Smooth muscle cell (in vitro differentiated cells): ENCODE measurements around the gene GSAP. TPM values are rescaled to one million over a fixed set of nuclear protein-coding genes. Genes with fewer than 3 reads are reported as not detected.
A peak's percentile ranks its signal among the peaks of the same experiment; 100 is the strongest.

Source experiments
- DNase-seq: peaks from one replicate; lab custom pipeline; 2025; ENCODE audit not compliant: unreplicated experiment; lab: John Stamatoyannopoulos, UW
- H2AFZ ChIP-seq: fragments of 200-600 bp; sonication (generic); 2 replicates; pipeline ENCODE4 v1.6.0; 2016; ENCODE audit warnings: antibody characterized with exemption, low read depth, mild to moderate bottlenecking
- H3F3A ChIP-seq: fragments of 200-600 bp; sonication (generic); 2 replicates; pipeline ENCODE4 v1.6.0; 2017; ENCODE audit warnings: antibody characterized with exemption, low read depth
- H3K27ac ChIP-seq: fragments of 200-600 bp; sonication (generic); 2 replicates; pipeline ENCODE4 v1.5.1; 2016; ENCODE audit warnings: low read depth, mild to moderate bottlenecking
- H3K27me3 ChIP-seq: fragments of 200-600 bp; sonication (generic); 2 replicates; pipeline ENCODE4 v1.6.1; 2016; ENCODE audit warnings: low read depth, mild to moderate bottlenecking
- H3K36me3 ChIP-seq: fragments of 200-600 bp; sonication (generic); 2 replicates; pipeline ENCODE4 v1.5.1; 2016; ENCODE audit warnings: low read depth
- H3K4me1 ChIP-seq: fragments of 200-600 bp; sonication (generic); 2 replicates; pipeline ENCODE4 v1.5.1; 2016; ENCODE audit warnings: low read depth
- H3K4me2 ChIP-seq: fragments of 200-600 bp; sonication (generic); 2 replicates; pipeline ENCODE4 v1.6.0; 2016; ENCODE audit warnings: mild to moderate bottlenecking
- H3K4me3 ChIP-seq: fragments of 200-600 bp; sonication (generic); 2 replicates; pipeline ENCODE4 v1.5.1; 2016; ENCODE audit warnings: mild to moderate bottlenecking
- H3K79me2 ChIP-seq: fragments of 200-600 bp; sonication (generic); 2 replicates; pipeline ENCODE4 v1.6.0; 2016; ENCODE audit warnings: low read depth, mild to moderate bottlenecking
- H3K9ac ChIP-seq: fragments of 200-600 bp; sonication (generic); 2 replicates; pipeline ENCODE4 v1.6.0; 2016; ENCODE audit warnings: low read depth
- H3K9me3 ChIP-seq: fragments of 200-600 bp; sonication (generic); replicated peaks from 2 replicates; pipeline ENCODE4 v1.5.1; 2016; ENCODE audit warnings: low read depth
- H4K20me1 ChIP-seq: fragments of 200-600 bp; sonication (generic); 2 replicates; pipeline ENCODE4 v1.6.0; 2016; ENCODE audit warnings: low read depth
- WGBS: methylation state at CpG from one replicate; pipeline ENCODE4 v1.1.7; 2016; ENCODE audit warnings: low lambda C conversion rate; 5-methylcytosine and 5-hydroxymethylcytosine counted together
- polyA plus RNA-seq: library from polyadenylated mRNA; unstranded; fragments of >200 nt; fragmentation: Nextera tagmentation; extraction: Ambion mirVana; gene quantifications from 2 replicates; pipeline ENCODE4 v1.2.1, GENCODE V29; 2016
- total RNA-seq: library from RNA; depleted of rRNA; stranded (reverse); fragments of >200 nt; gene quantifications from 2 replicates; pipeline ENCODE4 v1.2.3, GENCODE V29; 2014
- TF ChIP-seq, protein P1 (sequence below): fragments of 200-600 bp; sonication (generic); IDR thresholded peaks from 2 replicates; pipeline ENCODE4 v1.5.1; 2017; ENCODE audit warnings: borderline replicate concordance, mild to moderate bottlenecking, antibody characterized with exemption; ENCODE audit not compliant: insufficient read depth, poor library complexity, severe bottlenecking

Gene GSAP
- total and polyA plus RNA-seq, 2 experiments from 2014 or later = 0.45 to 0.94 TPM

DNA sequence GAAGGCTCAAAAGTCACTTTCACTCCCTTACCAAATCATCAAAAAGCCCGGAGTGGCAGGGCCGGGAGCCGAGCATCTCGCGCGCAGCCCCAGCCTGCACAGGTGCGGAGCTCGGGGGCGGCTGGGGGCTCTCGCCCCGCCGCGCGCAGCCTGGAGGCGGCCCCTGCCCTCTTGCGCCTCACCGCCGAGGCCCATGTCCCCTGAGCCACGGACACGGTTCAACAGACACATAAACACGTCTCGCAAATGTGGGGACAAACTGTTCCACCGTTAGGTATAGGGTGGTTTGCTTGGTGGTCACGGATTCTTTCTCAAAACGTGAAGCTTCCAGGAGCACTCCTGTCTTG is 700 bp downstream of the GSAP start:
- no peak for DNase-seq
- no peaks in the 10 kb centered on the region for H3K36me3 ChIP-seq
- H3K9ac ChIP-seq = no peak overlapping the region
- H3K27ac ChIP-seq = no peak overlapping the region
- 6% methylated on average over 25 of the region's 25 CpGs for WGBS
- peaks cover 10% of the 10 kb centered on the region for H3K4me1 ChIP-seq
- H4K20me1 ChIP-seq = no peaks in the 10 kb centered on the region
- H3F3A ChIP-seq = no peaks in the 10 kb centered on the region
- TF ChIP-seq, protein P1, sequence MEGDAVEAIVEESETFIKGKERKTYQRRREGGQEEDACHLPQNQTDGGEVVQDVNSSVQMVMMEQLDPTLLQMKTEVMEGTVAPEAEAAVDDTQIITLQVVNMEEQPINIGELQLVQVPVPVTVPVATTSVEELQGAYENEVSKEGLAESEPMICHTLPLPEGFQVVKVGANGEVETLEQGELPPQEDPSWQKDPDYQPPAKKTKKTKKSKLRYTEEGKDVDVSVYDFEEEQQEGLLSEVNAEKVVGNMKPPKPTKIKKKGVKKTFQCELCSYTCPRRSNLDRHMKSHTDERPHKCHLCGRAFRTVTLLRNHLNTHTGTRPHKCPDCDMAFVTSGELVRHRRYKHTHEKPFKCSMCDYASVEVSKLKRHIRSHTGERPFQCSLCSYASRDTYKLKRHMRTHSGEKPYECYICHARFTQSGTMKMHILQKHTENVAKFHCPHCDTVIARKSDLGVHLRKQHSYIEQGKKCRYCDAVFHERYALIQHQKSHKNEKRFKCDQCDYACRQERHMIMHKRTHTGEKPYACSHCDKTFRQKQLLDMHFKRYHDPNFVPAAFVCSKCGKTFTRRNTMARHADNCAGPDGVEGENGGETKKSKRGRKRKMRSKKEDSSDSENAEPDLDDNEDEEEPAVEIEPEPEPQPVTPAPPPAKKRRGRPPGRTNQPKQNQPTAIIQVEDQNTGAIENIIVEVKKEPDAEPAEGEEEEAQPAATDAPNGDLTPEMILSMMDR = no peak
- H3K27me3 ChIP-seq = peaks cover 53% of the 10 kb centered on the region
- H3K9me3 ChIP-seq = no peaks in the 10 kb centered on the region
- peak overlapping the region; percentile 65 for H3K4me3 ChIP-seq
- H3K79me2 ChIP-seq = no peaks in the 10 kb centered on the region
- peak overlapping the region; percentile 86 for H2AFZ ChIP-seq
- H3K4me2 ChIP-seq = peak overlapping the region; percentile 95

DNA sequence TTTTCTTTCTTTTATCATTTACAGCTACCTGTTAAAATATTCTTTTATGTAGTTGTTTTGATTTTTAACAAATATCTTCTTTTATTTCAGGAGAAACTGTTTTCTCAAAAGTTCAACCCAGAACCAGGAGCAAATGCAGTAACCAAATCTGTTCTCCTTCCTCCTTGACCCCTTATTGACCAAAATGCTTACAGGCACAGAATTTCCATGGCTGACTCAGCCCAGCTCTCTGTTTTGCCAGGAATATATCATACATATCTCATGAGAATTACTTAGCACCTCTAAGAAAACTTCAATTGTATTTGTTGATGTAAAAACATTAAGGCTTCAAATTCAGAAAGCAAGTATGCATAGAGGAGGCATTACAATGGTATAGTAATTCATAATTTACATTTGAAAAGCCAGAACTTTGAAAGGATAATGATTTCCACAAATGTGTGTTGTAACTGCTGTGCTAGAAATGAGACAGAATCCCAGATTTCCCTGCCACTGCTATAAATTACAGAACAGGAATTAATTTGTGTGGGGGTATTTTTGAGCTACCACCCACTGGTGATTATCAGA is 2.2 kb downstream of the GSAP start:
- no peaks in the 10 kb centered on the region for H3K36me3 ChIP-seq
- H2AFZ ChIP-seq = no peak overlapping the region
- no peak overlapping the region for H3K9ac ChIP-seq
- TF ChIP-seq, protein P1 = no peak
- H4K20me1 ChIP-seq = no peaks in the 10 kb centered on the region
- no peak for DNase-seq
- H3K4me1 ChIP-seq = peaks cover 16% of the 10 kb centered on the region
- no peaks in the 10 kb centered on the region for H3K79me2 ChIP-seq
- no peak overlapping the region for H3K27ac ChIP-seq
- no peak overlapping the region for H3K4me3 ChIP-seq
- H3K9me3 ChIP-seq = no peaks in the 10 kb centered on the region
- peaks cover 3% of the 10 kb centered on the region for H3F3A ChIP-seq
- no peak overlapping the region for H3K4me2 ChIP-seq
- peaks cover 53% of the 10 kb centered on the region for H3K27me3 ChIP-seq

DNA sequence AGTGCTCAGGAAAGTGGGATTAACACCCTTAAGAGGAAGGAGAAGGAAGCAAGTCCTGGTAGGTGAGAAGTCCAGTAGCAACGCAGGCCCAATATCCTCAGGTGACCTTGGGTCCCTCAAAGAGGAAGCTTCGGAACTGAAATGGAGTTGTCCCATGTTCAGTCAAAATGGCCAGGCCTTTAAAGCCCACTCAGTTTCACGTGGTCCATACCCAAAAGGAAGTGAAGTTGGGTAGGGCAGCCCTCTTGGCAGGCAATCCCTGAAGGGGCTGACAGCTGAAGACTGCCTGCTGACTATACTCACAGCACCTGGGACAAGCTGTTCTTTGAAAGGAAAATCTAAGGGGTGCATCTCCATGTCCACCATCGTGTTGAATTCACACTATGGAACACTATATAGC is 3.0 kb downstream of the GSAP start:
- no peaks in the 10 kb centered on the region for H3K9me3 ChIP-seq
- H3K4me1 ChIP-seq = peaks cover 16% of the 10 kb centered on the region
- TF ChIP-seq, protein P1 = no peak
- no peaks in the 10 kb centered on the region for H4K20me1 ChIP-seq
- peaks cover 3% of the 10 kb centered on the region for H3F3A ChIP-seq
- no peak overlapping the region for H3K4me3 ChIP-seq
- no peaks in the 10 kb centered on the region for H3K79me2 ChIP-seq
- peaks cover 52% of the 10 kb centered on the region for H3K27me3 ChIP-seq
- no peak for DNase-seq
- no peak overlapping the region for H2AFZ ChIP-seq
- no peak overlapping the region for H3K27ac ChIP-seq
- H3K4me2 ChIP-seq = no peak overlapping the region
- no peak overlapping the region for H3K9ac ChIP-seq
- WGBS = 62% methylated on average over 4 of the region's 4 CpGs
- H3K36me3 ChIP-seq = no peaks in the 10 kb centered on the region
